8988T (cell line): ENCODE results near the gene CTNNA1.
"Not testable (repeated sequence)": the region's sequence is repeated elsewhere in the genome, so short reads cannot be mapped to it uniquely, and the experiment has no call there.

Experiments used
- DNase-seq: peaks from one replicate; pipeline ENCODE4 v3.0.0; 2011

Gene CTNNA1

DNA sequence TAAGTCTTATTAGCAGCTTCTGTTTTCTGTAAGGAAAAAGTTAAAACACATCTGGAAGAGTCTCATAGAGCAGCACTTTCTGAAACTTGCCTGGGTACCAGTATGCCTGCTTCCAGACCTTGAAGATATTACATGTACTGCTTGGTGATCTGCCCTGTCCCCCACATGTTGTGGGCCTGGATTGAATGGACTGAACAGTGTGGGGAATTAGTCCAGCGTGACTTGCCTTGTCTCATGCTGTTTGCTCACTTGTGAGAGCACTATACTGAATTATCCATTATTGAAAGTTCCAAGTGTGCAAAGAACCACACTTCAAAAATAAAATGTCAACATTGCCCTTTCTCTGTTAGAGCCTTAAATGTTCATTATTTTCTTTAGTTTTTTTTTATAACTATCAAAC, 8.9 kb downstream of the CTNNA1 start:
- no peak for DNase-seq

DNA sequence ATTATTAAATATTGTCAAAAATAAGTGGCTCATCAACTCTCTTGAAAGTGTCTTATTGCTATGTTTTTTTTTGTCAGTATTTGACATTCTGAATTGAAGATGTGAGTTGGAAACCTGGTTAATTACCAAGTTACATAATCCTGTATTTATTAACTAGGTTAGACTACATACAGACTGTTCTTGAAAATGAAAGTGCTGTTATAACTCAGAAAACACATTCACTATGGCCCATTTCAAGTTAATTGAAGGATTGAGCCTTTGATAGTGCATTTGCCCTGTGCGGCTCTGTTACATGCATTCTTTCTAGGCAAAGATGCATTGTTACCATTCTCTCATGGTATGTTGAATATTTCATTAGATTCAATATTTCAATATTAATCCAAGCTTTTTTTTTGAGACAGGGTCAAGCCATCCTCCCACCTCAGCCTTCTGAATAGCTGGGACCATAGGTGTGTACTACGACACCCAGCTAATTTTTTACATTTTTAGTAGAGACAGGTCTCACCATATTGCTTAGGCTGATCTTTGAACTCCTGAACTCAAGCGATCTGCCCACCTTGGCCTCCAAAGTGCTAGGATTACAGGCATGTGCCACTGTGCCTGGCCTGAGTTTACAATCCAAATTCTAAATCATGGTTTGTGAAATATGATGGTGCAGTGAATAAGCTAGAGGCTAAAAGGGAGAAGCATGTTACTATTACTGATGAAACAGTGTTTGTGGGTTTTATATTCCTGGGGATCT, 10.0 kb downstream of the CTNNA1 start:
- DNase-seq: no peak

DNA sequence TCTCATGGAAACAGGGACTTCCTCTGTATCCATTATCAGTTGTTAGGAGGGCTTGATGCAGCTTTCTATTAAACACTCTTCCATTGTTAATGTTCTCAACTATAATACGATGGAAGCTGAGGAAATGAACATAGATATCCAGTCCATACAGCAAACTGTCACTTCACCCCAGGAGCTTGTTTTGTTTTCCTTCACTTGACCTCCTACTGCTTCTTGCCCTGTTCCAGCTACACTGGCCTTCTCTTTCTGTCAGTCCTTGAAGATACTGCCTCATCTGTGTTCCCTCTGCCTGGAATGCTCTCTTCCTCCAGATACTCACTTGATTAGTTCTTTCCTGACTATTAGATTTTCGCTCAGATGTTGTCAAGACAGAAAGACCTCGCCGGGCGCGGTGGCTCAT, 17.1 kb downstream of the CTNNA1 start:
- no peak for DNase-seq

DNA sequence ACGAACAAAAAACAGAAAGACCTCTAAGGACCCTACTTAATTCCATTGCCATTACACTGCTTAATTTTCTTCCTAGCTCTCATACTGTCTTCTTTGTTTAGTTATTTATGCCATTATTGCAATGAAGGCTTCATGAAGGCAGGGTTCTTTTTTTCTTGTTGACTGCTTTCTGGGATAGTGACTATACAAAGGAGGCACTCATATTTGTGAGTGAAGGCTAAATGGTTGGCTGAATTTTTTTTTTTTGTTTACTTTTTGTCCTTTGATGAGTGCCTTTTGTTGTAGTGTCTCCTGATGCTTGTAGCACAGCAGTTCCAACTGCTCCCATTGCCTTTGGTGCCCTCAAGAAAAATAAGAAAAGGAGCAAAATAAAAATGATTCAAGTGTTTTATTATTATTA, 17.8 kb downstream of the CTNNA1 start:
- no peak for DNase-seq

DNA sequence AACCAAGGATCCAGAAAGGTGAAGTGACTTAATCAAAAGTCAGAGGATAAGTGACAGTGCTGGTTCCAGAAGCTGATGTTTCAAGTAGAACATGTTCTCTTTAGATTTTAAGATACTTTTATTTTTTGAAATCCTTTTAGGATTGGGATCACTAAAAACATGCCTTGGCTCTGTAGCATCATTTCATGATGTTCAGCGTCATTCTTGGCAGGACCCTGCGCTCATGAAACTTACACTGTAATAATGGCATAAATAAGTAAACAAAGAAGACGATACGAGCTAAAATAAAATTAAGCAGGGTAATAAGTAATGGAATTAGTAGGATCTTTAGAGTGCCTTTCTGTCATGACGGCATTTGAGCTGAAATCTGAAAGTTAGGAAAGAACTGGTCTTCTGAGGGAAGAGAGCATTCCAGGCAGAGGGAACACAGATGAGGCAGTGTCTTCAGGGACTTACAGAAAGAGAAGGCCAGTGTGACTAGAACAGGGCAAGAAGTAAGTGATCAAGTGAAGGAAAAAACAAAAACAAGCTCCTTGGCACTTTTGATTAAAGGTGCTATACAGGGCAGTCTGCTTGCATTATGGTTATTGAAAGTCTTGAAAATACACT, 19.9 kb downstream of the CTNNA1 start:
- no peak for DNase-seq

DNA sequence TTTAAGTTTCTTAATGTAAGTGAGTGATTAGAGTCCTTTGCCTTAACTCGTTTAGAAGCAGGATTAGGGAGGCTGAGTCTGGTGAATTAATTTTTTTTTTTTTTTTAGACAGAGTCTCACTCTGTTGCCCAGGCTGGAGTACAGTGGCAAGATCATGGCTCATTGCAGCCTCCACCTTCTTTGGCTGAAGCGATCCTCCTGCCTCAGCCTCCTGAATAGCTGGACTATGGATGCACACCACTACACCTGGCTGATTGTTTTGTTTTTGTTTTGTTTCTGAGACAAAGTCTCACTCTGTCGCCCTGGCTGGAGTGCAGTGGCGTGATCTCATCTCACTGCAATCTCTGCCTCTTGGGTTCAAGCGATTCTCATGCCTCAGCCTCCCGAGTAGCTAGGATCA, 20.4 kb downstream of the CTNNA1 start:
- not testable (repeated sequence) for DNase-seq

DNA sequence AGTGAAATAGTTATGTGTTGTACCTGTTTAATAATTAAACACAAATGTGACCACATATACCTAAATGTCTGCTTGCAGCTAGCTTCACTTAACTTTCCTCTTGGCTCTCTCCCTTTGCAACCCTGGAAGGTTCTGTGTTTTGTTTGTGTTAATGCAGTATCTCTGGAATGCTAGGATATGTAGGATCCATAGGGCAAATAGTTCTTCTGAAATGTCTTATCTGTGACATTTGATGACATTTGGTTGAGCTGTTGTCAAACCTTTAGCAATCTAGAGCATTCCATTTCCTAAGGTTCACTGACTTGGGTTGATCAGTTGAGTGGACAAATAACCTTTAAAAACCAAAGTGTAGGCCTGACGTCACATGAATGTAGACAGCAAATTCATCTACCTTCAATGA, 21.8 kb downstream of the CTNNA1 start:
- no peak for DNase-seq

DNA sequence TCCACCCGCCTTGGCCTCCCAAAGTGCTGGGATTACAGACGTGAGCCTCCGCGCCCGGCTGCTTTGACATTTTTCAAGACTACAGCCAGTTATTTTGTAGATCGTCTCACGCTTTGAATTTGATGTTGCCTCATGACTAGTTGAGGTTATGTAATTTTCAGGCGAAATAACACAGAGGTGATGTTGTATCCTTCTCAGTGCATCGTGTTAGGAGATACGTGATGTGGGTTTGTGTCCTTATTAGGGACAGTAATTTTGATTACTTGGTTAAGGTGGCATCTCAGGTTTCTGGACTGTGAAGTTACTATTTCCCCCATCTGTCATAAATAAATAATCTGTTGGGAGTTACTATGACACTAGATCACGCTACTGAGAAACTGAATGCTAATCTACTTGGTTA, 25.0 kb downstream of the CTNNA1 start:
- DNase-seq: no peak

DNA sequence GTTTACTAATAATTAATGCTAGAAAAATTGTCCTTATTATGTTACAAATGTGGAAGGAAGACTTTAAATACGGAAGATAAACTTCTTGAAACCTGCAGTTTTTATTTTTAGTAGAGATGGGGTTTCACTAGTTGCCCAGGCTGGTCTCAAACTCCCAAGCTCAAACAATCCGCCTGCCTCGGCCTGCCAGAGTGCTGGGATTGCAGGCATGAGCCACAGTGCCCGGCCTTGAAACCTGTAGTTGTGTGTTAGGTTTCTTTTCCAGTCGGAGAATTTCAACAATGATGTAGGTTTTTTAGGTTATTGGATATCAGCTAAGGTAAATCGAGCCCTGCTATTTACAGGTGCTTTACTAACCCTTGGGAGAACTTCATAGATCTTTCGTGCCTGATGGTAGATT, 30.8 kb downstream of the CTNNA1 start:
- DNase-seq: no peak

DNA sequence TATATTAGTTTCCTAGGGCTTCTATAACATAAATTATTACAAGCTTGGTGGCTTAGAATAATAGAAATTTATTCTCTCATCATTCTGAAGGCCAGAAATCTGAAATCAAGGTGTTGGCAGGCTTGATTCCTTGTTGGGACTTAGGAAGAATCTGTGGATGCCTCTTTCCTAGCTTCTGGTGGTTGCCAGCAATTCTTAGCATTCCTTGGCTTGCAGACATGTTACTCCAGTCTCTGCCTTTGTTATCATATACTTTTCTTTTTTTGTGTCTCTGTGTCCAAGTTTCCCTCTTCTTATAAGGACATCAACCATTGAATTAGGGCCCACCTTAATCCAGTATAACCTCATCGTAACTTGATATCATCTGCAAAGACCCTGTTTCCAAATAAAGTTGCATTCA, 31.4 kb downstream of the CTNNA1 start:
- no peak for DNase-seq

DNA sequence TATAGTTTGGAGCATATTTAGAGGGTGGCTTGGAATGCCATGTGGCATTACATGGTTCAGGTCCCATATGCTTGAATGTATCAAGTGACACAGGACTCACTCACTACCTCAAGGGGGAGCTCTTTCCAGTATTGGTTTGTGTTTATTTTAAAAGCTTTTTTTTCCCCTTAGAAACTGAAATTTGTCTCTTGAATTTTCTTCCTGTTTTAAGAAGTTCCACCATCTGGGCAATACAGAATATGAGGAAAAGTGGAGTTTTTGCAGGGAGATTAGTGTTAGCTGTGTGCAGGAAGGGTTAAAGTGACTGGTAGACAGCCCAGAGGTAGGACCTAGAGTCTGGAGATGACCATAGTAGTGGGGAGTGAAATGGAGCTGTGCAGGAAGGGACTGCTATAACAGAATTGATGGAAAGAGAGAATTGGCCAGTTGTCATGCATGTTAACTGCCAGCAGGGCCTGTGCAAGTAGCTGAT, 36.6 kb downstream of the CTNNA1 start:
- DNase-seq: no peak

DNA sequence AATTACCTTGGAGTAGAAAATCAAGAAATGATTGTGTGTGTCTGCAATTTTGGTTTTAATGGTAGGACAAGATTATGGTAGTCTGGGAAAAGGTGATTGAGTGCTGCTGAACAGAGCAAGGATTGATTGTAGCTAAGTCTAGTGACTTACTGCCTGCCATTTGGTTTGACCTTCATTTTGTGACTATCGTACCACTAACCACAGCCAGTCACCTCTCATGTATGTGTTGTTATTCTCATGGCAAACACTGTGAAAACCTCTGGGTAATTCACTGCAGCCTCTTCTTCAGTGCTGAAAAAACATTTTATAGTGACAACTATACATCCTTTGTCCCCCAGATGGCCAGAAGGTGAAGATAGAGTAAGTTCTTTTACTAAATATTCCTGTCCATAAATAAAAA, 37.5 kb downstream of the CTNNA1 start:
- no peak for DNase-seq

DNA sequence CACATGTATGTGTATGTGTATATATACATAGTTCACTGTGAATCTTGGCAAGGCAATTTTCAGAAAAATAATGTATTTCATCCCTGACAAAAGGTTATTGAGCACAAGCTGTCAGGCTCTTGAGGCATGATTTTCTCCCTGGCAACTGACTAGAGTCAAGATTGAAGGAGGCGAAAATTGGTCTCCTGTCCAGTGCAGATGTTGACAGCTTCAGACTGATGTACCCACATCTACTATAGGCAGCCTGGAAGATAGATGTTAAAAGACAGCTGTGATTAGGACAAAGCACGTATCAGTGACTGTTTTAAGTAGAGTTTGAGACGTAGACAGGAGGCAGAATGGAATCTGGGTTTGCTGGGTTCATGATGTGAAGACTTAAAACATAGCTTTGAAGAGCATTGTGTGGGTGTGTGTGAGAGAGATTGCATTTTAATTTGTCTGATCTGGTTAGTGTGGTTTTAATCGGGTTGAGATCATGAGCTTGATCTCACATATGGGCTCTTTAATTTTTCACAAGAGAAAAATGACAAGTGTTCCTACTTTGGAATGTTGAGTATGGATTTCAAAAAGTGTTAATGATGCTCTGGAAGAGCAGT, 39.1 kb downstream of the CTNNA1 start:
- DNase-seq: no peak

DNA sequence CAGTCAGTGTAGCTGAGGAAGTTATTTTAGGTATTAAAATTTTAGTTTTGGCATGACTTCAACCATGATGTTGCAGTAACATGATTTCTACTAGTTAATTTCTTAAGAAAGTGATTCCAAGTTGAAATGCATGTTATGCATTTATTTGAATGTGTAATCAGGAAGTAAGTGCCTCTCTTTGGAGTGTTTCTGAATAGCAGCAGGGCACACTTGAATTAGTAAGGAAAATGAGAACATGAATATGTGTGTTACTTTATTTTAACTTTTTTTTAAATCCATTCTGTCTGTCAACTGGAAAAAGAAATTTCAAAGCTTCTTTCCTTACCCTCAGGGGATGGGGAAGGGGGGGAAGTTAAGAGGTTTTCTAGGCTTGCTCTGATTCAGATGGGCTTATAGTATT, 40.4 kb downstream of the CTNNA1 start:
- DNase-seq: no peak

DNA sequence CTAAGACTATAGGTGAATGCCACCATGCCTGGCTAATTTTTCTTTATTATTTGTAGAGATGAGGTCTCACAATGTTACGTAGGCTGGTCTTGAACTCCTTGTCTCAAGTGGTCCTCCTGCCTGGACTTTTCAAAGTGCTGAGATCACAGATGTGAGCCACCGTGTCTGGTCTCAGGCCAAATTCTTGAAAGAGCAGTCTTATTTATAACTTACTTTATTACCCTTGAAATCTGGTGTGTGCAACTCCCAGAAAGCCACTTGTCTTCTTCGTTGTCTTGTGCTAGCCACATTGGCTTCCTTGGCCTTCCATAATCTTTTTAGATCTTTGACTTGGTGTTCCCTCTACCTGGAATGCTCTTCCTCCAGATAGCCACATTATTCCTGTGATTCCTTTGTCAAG, 50.1 kb downstream of the CTNNA1 start:
- DNase-seq: no peak

DNA sequence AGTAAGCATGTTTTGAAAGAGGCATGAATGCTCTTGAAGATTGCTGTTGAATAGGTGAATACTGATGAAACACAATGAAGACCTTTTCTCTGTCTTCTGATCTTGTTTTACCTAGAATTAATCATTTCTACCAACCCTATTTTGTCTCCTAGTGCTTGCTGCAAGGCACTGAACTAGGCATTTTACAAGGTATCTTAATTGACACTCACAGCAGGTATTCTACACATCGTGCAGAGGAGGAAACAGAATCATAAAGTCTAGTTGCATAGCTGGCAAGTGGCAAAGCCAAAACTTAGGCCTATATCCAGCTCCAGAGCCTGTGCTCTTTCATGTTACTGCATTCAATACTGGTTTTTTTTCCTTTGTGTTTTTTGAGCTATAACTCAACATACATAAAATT, 50.7 kb downstream of the CTNNA1 start:
- no peak for DNase-seq

DNA sequence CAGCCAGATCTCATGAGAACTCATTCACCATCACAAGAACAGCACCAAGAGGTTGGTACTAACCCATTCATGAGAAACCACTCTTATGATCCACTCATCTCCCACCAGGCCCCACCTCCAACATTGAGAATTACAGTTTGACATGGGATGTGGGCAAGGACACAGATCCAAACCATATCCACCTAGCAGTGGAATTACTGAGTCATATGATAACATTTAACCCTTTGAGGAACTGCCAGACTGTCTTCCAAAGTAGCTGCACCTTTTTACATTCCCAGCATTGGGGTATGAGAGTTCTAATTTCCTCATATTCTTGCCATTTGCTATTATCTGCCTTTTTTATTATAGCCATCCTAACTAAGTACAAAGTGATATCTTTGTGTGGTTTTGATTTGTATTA, 51.9 kb downstream of the CTNNA1 start:
- no peak for DNase-seq

DNA sequence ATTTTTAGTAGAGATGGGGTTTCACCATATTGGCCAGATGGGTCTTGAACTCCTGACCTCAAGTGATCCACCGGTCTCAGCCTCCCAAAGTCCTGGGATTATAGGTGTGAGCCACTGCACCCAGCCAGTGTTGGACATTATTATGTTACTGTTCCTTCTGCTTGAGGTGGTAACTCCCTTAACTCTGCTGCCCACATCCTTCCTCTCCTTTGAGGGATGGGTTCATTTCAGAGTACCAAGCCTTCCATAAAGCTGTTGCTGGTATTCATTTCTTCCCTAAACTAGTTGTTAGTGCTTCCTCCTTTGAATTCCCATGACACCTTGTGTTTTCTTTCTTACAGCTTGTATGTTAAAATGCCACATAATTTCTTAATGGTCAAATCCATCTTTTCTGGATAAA, 54.0 kb downstream of the CTNNA1 start:
- no peak for DNase-seq

DNA sequence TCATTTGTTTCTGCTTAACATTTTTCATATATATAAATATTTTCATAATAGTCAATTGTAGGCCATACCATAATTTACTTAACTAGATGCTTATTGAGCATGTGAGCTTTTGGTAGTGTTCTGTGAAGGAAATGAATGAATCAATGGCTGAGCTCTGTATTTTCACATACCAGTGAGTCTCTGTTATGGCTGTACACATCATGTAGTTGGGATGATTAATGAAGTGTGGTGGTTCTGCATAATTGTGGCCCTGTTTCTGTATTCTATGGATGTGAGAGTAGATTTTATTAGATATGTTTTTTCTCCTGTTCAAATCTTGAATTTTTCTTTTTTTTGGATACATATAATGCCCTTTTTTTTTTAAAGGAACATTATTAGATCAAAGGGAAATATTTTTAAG, 56.2 kb downstream of the CTNNA1 start:
- no peak for DNase-seq

DNA sequence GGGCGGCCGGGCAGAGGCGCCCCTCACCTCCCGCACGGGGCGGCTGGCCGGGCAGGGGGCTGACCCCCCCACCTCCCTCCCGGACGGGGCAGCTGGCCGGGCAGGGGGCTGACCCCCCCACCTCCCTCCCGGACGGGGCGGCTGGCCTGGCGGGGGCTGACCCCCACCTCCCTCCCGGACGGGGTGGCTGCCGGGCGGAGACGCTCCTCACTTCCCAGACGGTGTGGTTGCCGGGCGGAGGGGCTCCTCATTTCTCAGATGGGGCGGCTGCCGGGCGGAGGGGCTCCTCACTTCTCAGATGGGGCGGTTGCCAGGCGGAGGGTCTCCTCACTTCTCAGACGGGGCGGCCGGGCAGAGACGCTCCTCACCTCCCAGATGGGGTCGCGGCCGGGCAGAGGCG, 57.6 kb downstream of the CTNNA1 start:
- not testable (repeated sequence) for DNase-seq

DNA sequence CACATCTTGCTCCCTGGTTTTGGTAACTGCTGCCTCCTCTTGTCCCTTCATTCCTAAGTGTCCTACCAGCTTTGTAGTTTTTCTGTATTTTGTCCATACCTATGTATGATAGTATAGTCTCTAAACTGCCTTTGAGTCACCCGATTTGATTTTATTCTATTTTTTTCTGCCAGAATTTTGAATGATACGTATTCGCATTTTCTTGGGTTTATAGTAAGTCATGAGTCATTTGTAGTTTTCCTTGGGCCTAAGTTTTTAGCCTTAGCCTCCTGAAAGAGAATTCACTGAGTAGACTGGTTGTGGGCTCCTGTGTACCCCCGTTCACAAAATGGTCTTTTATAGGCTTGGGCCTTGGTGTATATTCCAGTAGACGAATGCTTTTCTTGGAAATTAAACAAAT, 62.3 kb downstream of the CTNNA1 start:
- DNase-seq: no peak

DNA sequence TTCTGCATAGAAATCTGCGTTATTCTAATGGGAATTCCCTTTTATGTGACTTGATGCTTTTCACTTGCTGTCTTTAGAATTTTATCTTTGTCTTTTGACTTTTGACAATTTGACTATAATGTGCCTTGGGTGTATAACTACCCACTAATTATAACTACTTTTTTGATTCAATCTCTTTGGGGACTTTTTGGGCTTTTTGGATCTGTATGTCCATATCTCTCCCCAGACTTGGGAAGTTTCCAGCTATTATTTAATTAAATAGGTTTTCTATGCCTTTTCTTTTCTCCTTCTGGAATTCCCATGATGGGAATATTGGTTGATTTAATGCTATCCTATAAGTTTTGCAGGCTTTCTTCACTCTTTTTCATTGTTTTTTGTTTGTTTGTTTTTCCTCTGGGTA, 64.0 kb downstream of the CTNNA1 start:
- no peak for DNase-seq

DNA sequence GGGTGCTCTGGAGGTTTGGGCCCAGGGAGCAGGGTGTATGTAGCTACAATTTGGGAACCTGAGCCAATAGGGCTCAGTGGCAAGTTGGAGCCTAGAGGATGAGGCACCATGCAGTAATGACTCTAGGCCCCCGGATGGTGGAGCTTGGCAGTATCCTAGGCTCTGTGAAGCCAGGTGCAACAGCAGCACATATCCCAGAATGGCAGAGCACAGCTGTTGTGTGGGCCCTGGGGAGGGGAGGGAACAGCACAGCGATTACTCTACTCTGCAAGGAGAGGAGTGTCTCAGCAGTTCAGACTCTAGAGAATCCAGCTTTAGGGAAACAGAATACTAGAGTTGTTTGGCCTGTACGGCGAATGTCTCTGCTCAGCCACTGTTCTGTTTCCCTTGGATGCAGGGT, 65.9 kb downstream of the CTNNA1 start:
- DNase-seq: no peak

DNA sequence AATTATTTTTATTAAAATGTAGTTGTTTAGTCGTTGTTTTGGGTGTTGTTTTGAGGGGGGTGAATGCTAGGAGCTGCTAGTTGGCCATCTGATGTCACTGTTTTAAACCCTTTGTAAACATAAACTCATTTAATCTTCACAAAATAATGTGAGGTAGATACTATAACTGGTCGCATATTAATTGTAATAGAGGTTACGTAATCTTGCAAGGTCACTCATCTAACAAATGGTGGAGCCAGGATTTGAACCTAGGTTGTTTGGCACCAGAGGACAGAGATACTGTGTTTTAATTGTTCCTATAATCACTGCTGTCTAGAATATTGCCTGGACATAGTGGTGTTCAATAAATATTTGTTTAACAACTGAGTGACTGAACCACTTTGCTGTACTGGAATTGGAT, 67.5 kb downstream of the CTNNA1 start:
- DNase-seq: no peak

DNA sequence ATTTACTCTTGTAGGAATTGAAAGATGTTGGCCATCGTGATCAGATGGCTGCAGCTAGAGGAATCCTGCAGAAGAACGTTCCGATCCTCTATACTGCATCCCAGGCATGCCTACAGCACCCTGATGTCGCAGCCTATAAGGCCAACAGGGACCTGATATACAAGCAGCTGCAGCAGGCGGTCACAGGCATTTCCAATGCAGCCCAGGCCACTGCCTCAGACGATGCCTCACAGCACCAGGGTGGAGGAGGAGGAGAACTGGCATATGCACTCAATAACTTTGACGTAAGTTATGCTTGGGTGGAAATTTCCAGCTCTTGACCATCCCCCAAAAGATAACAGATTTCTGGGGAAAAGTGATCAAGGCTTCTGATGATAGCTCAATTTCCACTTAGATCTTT, 71.3 kb downstream of the CTNNA1 start:
- DNase-seq: no peak
